ENCODE results near the gene KRTAP23-1.

- TF ChIP-seq POLR2AphosphoS5 (IDR thresholded peaks at IDR 0.05) (no peak), CTCF (IDR thresholded peaks at IDR 0.05) (no peak)
Measured at GRCh38 chr21:30326390-30326789, 22.0 kb downstream of the KRTAP23-1 start.

All from sigmoid colon (tissue), 4 donors.